Psoas muscle (tissue), 8 donors: ENCODE measurements around the gene RNF44. TPM values are rescaled to one million over a fixed set of nuclear protein-coding genes. Genes with fewer than 3 reads are reported as not detected.

ENCODE experiments used
- ATAC-seq, 4 donors: fragments of 200-7000 bp; cut with Tn5 transposase; one replicate each; pipeline ENCODE4 v1.9.1; 2020; ENCODE audit warnings: moderate library complexity in 3 of 4, mild to moderate bottlenecking in 2 of 4
- DNase-seq, 2 donors: peaks; one replicate each; pipeline ENCODE4 v3.0.0-alpha.2; 2020
- H3K27ac ChIP-seq: fragments of 200-600 bp; one replicate; pipeline ENCODE4 v1.8.0; 2022
- H3K27me3 ChIP-seq, 3 donors: fragments of 200-600 bp in 1 of 3; one replicate each; pipeline versions ENCODE4 v1.6.1 to v1.8.0; 2013 to 2022; ENCODE audit warnings: low read length in 2 of 3, mild to moderate bottlenecking in 2 of 3, moderate library complexity in 1 of 3; ENCODE audit not compliant: insufficient read depth in 3 of 3
- H3K36me3 ChIP-seq, 2 donors: fragments of 200-600 bp in 1 of 2; one replicate each; pipeline versions ENCODE4 v1.6.1 to v1.8.0; 2013 to 2022; ENCODE audit warnings: low read depth in 1 of 2, mild to moderate bottlenecking in 1 of 2, moderate library complexity in 1 of 2; ENCODE audit not compliant: insufficient read depth in 1 of 2
- H3K4me1 ChIP-seq: fragments of 200-600 bp; one replicate; pipeline ENCODE4 v1.8.0; 2022
- H3K4me3 ChIP-seq: fragments of 200-600 bp; one replicate; pipeline ENCODE4 v1.8.0; 2022; ENCODE audit warnings: mild to moderate bottlenecking
- H3K9me3 ChIP-seq: fragments of 200-600 bp; one replicate; pipeline ENCODE4 v1.8.0; 2022
- CTCF ChIP-seq: fragments of 200-600 bp; IDR thresholded peaks from one replicate; pipeline ENCODE4 v1.8.0; 2022; ENCODE audit warnings: antibody characterized with exemption
- WGBS, 3 donors: extraction: QIAGEN DNeasy Blood & Tissue Kit; methylation state at CpG; one replicate each; pipeline versions ENCODE4 v1.1.6 to v1.1.7; 2013; 5-methylcytosine and 5-hydroxymethylcytosine counted together
- intact Hi-C, 2 donors: fragments of 100-400 bp; cut with DNase I; formaldehyde crosslinking; loops; one replicate each; pipeline versions ENCODE4 v1.11.0 to v1.14.2; 2022
- polyA plus RNA-seq, 3 donors: library from polyadenylated mRNA; stranded (reverse); fragments of 200-250 nt; gene quantifications; one replicate each; pipeline ENCODE4 v1.2.3, GENCODE V29; 2013
- total RNA-seq, 4 donors: library from RNA; stranded (reverse); fragmentation: NEBNext Ultra II Directional in 2 of 4; extraction: Animal tissue kit (Norgen Biotek cat#: 25700) in 2 of 4; gene quantifications; one replicate each; pipeline versions ENCODE4 v1.2.1 to v1.2.4, GENCODE V29; 2021 to 2023
- donor health status: healthy with polysubstance abuse.
- donor health status: DM: no; HTN: no; CAD: no; lungs with moderate emphysema.
- donor health status: Bipolar disorder and iron deficiency.
- donor health status: healthy.
- donor health status: DM: yes; HTN: yes; CAD: no.
- donor health status: DM: no; HTN: no; CAD: no.
- donor health status: DM: no; HTN: no; CAD: no.
- donor health status: DM: yes; HTN: yes; CAD: no.

RNF44 gene
- total and polyA plus RNA-seq, 7 donors: 5.6 to 22.4 (median 14.2) TPM

DNA sequence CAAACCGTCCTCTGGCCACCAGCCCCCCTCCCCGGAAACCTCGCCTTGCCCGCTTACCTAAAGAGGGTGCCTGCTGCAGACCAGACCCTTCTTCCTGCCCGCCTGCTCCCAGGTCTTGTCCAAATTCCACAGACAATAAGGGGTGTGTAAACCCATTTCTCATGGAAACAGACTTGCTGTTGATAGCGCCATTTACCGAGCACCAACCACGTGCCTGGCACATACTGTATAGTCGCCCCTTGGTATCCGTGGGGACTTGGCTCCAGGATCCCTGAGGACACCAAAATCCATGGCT lies 37.0 kb upstream of the RNF44 start:
- Histone ChIP-seq H3K4me3 (no peak overlapping the region), H3K4me1 (no peaks in the 10 kb centered on the region), H3K36me3 (no peaks in the 10 kb centered on the region), H3K27ac (no peak overlapping the region), H3K9me3 (no peaks in the 10 kb centered on the region), H3K27me3 (peaks cover 0 to 3% (median 0%) of the 10 kb centered on the region in 3 donors)
- no peak for ATAC-seq
- intact Hi-C loops: loop anchor here (2.0 to 5.0 kb wide), 2 partner anchors 73 kb away; partner anchors contain the start of gene TSPAN17 (in 2 of the 2)
- no peak for DNase-seq
- no peak for TF ChIP-seq CTCF
- WGBS, 3 donors: 39 to 53% (median 39%) methylated on average over 10 of the region's 10 CpGs

- peak; percentile 69 to 86 for DNase-seq
- intact Hi-C loops: loop anchor here (2.0 to 5.0 kb wide), 2 partner anchors 73 to 74 kb away; partner anchors contain the start of gene TSPAN17 (in 2 of the 2)
- peak; percentile 83 for TF ChIP-seq CTCF
- Histone ChIP-seq H3K4me1 (no peaks in the 10 kb centered on the region), H3K27ac (no peak overlapping the region), H3K36me3 (no peaks in the 10 kb centered on the region), H3K4me3 (no peak overlapping the region), H3K9me3 (no peaks in the 10 kb centered on the region), H3K27me3 (peaks cover 0 to 3% (median 0%) of the 10 kb centered on the region in 3 donors)
- peak; percentile 81 to 98 (median 92) for ATAC-seq
- 36 to 41% (median 39%) methylated on average over 16 to 18 of the region's 18 CpGs for WGBS, 3 donors
Measured at GRCh38 chr5:176573564-176574296, 36.5 kb upstream of the RNF44 start.

GRCh38 chr5:176570044-176570443 lies 32.8 kb upstream of the RNF44 start:
- 45 to 50% (median 49%) methylated on average over 6 of the region's 6 CpGs for WGBS, 3 donors
- no peaks in the 10 kb centered on the region for H3K9me3 ChIP-seq
- no peaks in the 10 kb centered on the region for H3K36me3 ChIP-seq
- H3K27ac ChIP-seq: no peak overlapping the region
- H3K27me3 ChIP-seq: peaks cover 0 to 9% (median 3%) of the 10 kb centered on the region in 3 donors
- ATAC-seq: no peak
- H3K4me3 ChIP-seq: no peak overlapping the region
- no peaks in the 10 kb centered on the region for H3K4me1 ChIP-seq
- no peak for TF ChIP-seq CTCF
- intact Hi-C loops: loop anchor here in 1 of 2 donors (5.0 kb wide), 1 partner anchor 77 kb away; the partner anchor contains the start of gene TSPAN17
- DNase-seq: no peak

- Histone ChIP-seq H3K36me3 (no peaks in the 10 kb centered on the region), H3K4me3 (no peak overlapping the region), H3K9me3 (no peaks in the 10 kb centered on the region), H3K27ac (no peak overlapping the region), H3K4me1 (no peaks in the 10 kb centered on the region), H3K27me3 (peaks cover 0 to 9% (median 2%) of the 10 kb centered on the region in 3 donors)
- TF ChIP-seq CTCF: no peak
- 72 to 78% (median 75%) methylated on average over 15 to 18 of the region's 18 CpGs for WGBS, 3 donors
- DNase-seq (no peak), ATAC-seq (no peak)
- intact Hi-C loops: no loop called here
Measured at GRCh38 chr5:176568657-176569056, 31.5 kb upstream of the RNF44 start.
